ENCODE measurements around the gene EML2. TPM values are rescaled to one million over a fixed set of nuclear protein-coding genes. Genes with fewer than 3 reads are reported as not detected.
"Not testable (repeated sequence)": the region's sequence is repeated elsewhere in the genome, so short reads cannot be mapped to it uniquely, and the experiment has no call there.

EML2 gene, protein sequence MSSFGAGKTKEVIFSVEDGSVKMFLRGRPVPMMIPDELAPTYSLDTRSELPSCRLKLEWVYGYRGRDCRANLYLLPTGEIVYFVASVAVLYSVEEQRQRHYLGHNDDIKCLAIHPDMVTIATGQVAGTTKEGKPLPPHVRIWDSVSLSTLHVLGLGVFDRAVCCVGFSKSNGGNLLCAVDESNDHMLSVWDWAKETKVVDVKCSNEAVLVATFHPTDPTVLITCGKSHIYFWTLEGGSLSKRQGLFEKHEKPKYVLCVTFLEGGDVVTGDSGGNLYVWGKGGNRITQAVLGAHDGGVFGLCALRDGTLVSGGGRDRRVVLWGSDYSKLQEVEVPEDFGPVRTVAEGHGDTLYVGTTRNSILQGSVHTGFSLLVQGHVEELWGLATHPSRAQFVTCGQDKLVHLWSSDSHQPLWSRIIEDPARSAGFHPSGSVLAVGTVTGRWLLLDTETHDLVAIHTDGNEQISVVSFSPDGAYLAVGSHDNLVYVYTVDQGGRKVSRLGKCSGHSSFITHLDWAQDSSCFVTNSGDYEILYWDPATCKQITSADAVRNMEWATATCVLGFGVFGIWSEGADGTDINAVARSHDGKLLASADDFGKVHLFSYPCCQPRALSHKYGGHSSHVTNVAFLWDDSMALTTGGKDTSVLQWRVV
- polyA plus RNA-seq (ENCODE audit: insufficient read length in 4 of 4) = 10 to 100 TPM; 16.1 to 24.6 (median 21.6) TPM

DNA sequence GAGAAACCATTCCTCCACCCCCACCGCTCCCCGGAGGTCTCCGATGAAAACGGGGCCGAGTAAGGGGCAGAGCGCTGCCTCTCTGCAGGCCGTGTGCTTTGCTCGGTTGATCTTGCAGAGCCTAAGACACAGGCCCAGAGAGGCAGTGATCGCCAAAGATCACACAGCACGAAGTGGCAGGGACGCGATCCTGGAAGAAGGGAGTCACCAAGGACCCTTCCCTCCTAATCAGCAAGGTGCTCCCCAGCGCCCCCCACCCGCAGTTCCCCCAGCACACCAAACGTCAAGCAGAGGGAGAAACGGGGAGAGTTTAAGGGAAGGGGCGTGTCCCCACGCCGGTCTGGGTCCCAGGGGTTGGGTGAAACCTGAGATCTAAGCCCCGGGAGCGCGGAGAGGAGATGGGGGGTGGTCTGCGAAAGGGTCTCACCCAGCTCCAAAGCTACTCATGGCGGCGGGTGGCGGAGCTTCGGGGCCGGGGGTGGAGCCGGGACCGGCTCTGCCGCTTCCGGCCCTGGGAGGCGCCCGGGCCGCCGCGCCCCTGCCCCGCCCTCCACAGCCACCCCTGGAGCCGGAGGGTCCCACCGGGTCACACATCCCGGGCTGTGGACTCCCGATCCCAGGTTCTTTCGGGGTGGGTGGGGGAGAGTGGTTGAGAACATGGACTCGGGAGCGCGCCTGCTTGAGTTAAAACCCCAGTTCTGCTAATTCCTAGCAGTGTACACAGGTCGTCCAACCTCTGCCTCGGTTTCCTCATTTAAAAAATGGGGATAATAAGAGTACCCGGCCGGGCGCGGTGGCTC is at the start of gene EML2:
Gene EML2, minus strand, starts transcription at position 468 of the 800 bp plus-strand sequence. Its CDS starts 21 bp downstream, at position 447.
- no peak for DNase-seq (ENCODE audit: low read depth in 4 of 4, low spot score in 3 of 4)

DNA sequence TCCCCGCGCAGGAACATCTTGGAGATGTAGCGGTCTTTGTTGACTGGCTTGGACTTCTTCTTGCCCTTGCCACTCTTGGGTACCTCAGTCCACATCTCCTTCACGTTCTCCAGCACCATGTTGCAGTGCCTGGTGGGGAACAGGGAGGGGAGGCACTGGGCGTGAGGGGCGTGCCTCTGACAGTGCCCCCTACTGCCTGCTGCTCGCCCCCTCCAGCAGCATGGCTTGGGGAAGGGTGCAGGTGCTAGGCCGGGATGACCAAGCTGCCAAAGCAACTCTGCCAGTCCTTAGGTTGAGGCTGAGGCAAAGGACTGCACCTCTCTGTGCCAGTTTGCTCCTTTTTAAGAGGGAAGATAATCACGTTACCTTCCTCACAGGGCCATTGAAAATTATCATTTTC is 48.4 kb upstream of the EML2 start:
- DNase-seq (ENCODE audit: low read depth in 4 of 4, low spot score in 3 of 4) = no peak

DNA sequence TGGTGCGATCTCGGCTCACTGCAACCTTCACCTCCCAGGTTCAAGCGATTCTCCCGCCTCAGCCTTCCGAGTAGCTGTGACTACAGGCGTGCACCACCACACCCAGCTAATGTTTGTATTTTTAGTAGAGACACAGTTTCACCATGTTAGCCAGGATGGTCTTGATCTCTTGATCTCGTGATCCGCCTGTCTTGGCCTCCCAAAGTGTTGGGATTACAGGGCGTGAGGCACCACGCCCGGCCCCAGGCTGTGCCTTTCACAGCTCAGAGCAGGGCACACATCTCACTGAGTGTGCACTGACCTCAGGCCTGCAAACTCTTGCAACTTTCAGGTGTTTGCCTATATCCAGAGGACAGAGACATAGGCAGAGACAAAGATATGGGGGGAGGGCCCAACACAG is 45.8 kb upstream of the EML2 start:
- DNase-seq (ENCODE audit: low read depth in 4 of 4, low spot score in 3 of 4) = not testable (repeated sequence)

DNA sequence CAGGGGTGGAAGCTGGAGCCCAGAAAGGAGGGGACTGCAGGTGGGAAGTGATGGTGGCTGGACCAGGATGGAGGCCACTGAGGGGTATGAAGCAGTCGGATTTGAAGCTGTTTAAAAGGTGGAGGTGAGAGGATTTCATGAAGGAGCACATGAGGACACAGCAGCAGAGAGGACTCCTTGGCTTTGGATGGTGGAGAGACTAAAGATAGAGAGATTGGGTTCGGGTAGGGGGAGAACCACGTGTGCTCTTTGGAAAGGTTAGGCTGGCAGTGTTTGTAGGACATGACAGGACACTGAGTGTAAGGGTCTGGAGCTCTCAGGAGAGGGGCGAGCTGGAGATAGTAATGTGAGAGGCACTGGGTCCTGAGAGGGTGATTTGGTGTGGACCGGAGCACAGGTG is 43.7 kb upstream of the EML2 start:
- DNase-seq (ENCODE audit: low read depth in 4 of 4, low spot score in 3 of 4) = no peak

DNA sequence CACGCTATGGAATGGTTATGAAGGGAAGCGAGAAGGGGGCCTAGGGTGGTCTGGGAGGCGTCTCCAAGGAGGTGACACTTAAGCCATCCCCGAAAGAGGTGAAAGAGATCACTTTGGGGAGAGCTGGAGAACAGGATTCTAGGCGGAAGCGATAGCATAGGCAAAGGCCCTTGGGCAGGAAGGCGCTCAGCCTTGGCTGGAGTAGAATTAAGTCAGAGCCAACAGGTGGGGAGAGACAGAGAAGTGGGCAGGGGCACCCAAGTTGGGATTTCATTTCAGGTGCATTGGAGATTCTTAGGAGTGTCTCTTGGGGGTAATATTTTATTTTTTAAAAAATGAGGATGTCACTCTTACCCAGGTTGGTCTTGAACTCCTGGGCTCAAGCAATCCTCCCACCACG is 42.9 kb upstream of the EML2 start:
- no peak for DNase-seq (ENCODE audit: low read depth in 4 of 4, low spot score in 3 of 4)

DNA sequence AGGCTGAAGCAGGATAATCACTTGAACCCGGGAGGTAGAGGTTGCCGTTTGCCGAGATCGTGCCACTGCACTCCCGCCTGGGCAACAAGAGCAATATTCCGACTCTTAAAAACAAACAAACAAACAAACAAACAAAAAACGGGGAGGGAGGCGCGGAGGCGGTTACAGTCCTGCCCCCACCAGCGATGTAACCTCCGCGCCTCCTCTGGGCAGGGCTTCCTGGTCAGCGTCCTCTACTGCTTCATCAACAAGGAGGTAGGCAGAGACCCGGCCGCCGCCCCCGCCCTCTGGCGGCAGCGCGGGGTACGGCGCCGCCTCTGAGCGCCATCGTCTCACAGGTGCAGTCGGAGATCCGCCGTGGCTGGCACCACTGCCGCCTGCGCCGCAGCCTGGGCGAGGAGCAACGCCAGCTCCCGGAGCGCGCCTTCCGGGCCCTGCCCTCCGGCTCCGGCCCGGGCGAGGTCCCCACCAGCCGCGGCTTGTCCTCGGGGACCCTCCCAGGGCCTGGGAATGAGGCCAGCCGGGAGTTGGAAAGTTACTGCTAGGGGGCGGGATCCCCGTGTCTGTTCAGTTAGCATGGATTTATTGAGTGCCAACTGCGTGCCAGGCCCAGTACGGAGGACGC is 42.3 kb upstream of the EML2 start:
- no peak for DNase-seq (ENCODE audit: low read depth in 4 of 4, low spot score in 3 of 4)

DNA sequence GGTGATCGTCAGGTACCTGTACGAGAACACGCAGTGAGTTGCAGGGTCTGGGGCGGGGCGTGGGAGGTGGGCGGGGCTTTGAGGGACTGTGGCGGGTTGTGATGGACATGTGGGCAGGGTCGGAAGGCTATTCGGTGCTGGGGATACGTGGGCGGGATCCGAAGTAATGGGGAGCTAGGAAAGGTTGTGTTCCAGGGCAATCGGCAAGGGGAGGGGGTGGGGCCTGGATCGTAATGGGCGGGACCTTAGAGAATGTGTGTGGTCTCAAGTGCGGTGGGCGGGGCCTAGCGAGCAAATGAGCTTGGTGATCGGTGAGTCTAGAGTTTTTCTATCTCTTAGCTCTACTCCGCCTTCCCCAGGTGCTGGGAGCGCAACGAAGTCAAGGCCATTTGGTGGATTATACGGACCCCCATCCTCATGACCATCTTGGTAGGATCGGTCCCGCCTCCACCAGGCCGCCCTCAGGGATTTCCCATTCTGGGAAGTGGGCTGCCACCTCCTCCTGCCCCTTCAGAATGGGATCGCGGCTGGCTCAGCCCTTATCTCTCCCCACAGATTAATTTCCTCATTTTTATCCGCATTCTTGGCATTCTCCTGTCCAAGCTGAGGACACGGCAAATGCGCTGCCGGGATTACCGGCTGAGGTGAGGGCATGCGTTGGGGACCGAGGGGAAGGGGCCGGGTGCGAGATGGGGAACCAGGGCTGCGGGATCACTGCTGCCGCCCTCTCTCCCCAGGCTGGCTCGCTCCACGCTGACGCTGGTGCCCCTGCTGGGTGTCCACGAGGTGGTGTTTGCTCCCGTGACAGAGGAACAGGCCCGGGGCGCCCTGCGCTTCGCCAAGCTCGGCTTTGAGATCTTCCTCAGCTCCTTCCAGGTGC is 38.4 kb upstream of the EML2 start:
- no peak for DNase-seq (ENCODE audit: low read depth in 4 of 4, low spot score in 3 of 4)

DNA sequence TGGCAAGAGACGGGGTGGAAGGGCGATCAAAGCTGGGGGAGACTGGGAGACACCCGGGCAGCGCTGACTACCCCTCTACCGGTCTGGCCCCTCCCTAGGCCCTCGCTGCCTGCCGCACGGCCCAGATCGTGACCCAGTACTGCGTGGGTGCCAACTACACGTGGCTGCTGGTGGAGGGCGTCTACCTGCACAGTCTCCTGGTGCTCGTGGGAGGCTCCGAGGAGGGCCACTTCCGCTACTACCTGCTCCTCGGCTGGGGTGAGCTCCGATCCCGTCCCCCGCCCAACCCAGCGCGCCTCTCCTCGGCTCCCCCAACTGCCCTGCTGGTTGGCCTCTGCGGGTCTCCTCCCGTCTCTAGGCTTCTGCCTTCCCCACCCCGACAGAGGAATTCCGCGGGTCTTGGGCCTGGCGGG is 37.7 kb upstream of the EML2 start:
- no peak for DNase-seq (ENCODE audit: low read depth in 4 of 4, low spot score in 3 of 4)

DNA sequence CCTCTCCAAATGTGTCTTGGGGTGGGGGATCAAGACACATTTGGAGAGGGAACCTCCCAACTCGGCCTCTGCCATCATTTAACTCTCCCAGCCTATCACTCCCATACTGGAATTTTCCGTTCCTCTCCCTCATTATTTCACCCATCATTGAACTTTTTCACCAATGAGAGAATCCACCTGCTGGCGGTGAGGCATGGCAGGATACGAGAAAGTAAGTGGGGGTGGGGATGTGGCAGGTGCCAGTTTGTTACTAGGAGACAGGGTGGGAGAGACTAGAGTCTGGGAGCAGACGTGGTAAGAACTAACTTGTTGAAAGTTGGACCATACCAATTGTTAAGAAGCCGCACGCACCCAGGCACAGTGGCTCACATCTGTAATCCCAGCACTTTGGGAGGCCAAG is 35.7 kb upstream of the EML2 start:
- DNase-seq (ENCODE audit: low read depth in 4 of 4, low spot score in 3 of 4) = no peak

DNA sequence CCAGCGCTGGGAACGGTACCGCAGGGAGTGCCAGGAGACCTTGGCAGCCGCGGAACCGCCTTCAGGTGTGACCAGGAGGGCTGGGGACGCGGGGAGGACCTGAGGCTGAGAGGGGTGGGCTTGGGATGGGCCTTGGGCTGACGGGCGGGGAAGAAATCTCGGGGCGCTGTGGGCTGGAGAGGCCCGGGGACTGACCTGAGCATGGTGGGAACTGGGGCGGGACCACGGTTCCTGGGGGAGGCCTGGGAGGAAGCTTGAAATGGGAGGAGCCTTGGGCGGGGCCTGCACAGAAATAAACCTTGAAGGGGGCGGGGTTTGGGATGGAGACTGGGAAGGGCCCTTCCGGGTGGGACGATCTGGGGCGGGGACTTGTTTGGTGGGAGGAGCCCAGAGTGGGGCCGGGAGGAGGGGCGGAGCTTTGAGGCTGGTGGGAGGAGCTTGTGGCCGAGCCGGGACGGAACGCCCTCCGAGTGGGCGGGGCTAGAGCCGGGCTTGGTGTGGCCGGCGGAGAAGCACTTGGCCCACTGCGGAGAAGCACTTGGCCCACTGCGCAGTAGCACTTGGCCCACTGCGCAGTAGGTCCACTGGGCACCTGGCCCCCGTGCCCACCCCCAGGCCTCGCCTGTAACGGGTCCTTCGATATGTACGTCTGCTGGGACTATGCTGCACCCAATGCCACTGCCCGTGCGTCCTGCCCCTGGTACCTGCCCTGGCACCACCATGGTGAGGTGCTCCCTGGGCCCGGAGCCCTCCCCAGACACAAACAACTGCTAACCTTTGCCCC is 31.7 kb upstream of the EML2 start:
- no peak for DNase-seq (ENCODE audit: low read depth in 4 of 4, low spot score in 3 of 4)

DNA sequence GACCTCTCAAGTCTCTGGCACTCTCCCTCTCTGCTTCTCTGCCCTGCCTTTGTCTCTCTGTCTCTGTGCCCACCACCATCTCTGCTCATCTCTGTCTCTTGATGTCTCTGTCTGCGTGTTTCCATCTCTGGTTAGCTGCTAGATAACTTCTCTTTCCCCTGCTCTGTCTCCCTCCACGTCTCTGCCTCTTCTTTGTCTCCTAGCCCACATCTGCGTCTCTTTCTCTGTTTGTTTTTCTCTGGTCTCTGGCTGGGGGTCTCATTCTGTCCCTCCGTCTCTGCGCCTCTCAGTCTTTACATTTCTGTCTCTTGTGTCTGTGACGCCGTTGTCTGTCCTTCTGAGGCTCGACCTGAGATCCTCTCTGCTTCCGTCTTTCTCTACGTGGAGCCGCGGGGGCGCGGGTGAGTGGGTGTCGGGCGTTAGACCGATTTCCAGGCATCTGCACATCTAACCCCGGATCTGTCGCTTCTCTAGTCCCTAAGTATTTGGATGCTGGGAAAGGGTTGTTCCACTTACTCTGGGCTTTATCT is 29.2 kb upstream of the EML2 start:
- DNase-seq (ENCODE audit: low read depth in 4 of 4, low spot score in 3 of 4) = no peak

DNA sequence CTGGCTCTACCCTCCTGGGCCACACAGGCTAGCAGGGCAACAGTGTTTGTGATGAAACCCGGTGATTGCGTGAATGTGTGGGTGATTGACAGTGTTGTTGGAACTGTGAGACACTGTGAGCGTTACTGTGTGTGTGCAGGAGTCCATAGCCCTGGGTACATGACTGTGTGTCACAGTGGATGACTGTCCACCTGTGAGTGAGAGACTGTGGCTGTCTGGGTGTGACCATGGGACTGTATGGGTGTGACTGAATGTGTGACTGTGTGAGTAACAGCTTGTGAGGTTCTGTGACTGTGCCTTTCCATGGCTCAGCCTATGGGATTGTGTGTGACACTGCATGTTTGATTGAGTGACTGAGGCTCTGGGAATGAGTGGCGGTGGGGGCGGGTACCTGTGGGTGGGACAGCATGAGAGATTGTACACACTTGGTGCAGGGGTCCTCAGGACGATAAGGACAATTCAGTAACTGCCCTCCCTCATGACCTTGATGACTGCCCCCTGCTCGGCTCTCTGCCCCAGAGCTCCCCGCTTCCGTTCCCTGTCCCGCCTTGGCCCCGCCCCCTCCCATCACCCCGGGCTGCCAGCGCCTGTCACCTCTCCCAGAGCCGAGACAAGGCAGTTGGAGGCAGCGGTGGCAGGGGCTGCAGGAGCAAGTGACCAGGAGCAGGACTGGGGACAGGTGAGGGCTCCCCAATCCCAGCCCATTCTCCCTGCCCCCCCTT is 28.6 kb upstream of the EML2 start, which contains the start of gene GIPR:
Gene GIPR, plus strand, starts transcription at position 602 of the 722 bp plus-strand sequence. CDS start 1,300 bp downstream, outside the sequence.
- DNase-seq (ENCODE audit: low read depth in 4 of 4, low spot score in 3 of 4) = no peak

DNA sequence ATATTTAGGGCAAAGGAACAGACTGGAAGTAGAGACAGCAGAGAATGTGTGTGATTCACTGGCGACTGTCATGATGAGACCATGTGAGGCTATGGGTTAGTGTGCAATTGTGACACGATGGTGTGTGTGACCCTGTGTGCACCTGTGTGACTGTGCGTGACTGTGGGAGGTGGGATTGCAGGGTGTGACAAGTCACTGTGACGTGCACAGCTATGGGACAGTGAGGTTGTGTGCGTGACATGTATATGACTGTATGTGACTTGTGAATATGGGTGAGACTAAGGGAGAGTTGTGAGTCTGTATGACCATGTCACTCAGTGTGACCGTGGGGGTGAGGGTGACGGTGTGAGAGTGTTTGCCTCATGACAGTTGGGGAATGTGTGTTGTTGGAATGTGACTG is 25.4 kb upstream of the EML2 start:
- DNase-seq (ENCODE audit: low read depth in 4 of 4, low spot score in 3 of 4) = no peak

DNA sequence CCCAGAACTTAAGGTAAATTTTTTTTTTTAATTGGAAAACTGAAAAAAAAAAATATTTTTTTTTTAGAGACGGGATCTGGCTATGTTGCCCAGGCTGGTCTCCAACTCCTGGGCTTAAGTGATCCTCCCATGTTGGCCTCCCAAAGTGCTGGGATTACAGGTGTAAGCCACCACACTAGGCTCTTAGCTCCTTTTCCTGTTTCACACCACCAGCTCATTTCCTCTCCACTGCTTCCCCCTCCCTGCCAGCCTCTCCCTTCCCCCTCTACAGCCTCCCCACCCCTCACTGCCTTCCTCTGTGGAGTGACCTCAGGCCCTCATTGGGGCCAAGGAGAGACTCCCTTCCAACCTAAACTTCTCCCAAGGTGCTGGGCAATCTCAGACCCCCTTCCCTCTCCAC is 24.6 kb upstream of the EML2 start:
- no peak for DNase-seq (ENCODE audit: low read depth in 4 of 4, low spot score in 3 of 4)

DNA sequence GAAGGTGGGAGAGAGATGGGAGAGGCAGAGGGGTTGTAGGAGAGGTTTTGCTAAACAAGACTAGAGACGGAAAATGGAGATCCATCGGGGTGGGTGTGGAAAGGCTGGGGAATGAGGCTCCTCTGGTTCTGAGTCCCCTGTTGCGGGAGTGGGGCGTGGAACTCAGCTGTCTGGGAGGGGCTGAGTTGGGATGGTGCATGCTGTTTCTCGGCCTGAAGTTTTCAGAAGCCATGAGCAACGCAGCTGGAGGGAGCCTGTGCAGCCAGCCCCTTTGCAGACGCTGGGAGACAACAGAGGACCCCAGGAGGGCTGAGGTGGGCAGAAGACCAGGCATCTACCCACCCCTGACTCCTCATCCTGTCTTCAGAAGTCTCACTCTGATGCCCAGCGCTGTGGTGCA is 21.4 kb upstream of the EML2 start:
- no peak for DNase-seq (ENCODE audit: low read depth in 4 of 4, low spot score in 3 of 4)

DNA sequence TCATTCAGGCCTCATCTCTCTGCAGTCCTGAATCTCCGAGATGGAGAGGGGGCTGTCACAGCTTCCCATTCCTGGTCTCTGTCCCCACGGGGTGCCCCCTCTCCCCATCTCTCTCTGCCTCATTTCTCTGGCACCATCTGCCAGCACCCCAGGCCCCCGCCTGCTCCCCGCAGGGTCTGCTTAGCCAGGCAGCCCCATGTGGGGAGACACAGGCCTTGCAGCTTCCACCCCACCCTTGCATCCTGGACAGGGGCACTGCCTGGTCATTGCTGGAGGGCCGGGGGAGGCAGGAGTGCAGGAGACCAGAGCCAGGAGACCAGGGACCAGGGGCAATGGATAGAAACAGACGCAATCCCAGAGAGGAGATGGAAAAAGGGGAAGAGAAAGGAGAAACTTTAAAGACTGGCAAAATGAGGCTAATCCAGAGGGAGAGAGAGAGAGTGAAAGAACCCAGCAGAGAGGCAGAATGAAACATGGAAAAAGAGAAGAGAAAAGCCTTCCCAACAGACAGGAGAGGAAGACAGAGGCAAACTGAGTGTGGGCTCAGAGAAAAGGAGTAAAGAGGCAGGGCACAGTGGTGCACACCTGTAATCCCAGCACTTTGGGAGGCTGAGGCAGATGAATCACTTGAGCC is 20.0 kb upstream of the EML2 start:
- no peak for DNase-seq (ENCODE audit: low read depth in 4 of 4, low spot score in 3 of 4)

DNA sequence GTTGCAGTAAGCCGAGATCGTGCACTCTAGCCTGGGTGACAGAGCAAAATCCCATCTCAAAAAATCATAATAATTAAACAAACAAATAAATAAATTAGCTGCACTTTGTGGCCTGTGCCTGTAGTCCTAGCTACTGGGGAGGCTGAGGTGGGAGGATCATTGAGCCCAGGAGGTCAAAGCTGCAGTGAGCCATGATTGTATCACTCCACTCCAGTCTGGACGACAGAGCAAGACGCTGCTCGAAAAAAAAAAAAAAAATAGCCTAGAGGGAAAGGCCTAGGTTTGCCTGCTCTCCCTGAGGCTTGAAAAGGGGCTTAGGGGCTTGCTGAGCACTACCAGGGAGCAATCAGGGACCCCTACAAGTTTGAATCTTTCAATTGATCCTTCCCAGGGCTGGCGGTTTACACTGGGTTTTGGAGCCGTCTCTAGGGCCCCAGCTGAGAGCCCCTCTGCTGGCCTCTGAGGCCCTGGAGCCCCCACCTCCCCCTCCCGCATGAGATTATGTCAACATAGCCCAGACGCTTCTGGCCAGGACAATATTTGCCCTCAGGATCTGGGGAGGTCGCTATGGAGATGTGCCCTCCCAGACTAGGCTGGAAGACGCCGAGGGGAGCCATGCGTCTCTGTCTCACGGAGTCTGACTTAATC is 18.4 kb upstream of the EML2 start:
- DNase-seq (ENCODE audit: low read depth in 4 of 4, low spot score in 3 of 4) = no peak

Data from right renal pelvis (tissue), 4 donors.